SHP77 treated with DMSO at 0.1 percent for 48 hours (cell line): ENCODE data around the gene CUL7.
A peak's percentile ranks its signal among the peaks of the same experiment; 100 is the strongest.
"Not testable (repeated sequence)": the region's sequence is repeated elsewhere in the genome, so short reads cannot be mapped to it uniquely, and the experiment has no call there.

Experiments used
- DNase-seq: peaks from one replicate; lab custom pipeline; 2025; lab: John Stamatoyannopoulos, UW

Gene CUL7

GRCh38 chr6:43014434-43014909 lies 39.2 kb downstream of the CUL7 start:
- peak; percentile 25 for DNase-seq

- DNase-seq, result peak; percentile 100
These were observed 39.7 kb downstream of the CUL7 start, which contains the start of the genes KLHDC3 and MEA1 for GRCh38 chr6:43013843-43014433. TSS of gene KLHDC3 (plus strand) at chr6:43014249. CDS start at chr6:43017193, 2,944 bp downstream. TSS of gene MEA1 (minus strand) at chr6:43013946. CDS start at chr6:43013813, 133 bp downstream.

- DNase-seq, result no peak
These were observed 40.4 kb downstream of the CUL7 start for GRCh38 chr6:43013097-43013842.

- DNase-seq, result no peak
These were observed 41.3 kb downstream of the CUL7 start for GRCh38 chr6:43012364-43012763.

GRCh38 chr6:43011207-43011606 lies 42.4 kb downstream of the CUL7 start:
- no peak for DNase-seq

- peak; percentile 53 for DNase-seq
These were observed 44.5 kb downstream of the CUL7 start for GRCh38 chr6:43009124-43009523.

GRCh38 chr6:43007126-43007525 lies 46.5 kb downstream of the CUL7 start:
- DNase-seq, result no peak

- no peak for DNase-seq
These were observed 47.4 kb downstream of the CUL7 start for GRCh38 chr6:43006251-43006650.

GRCh38 chr6:43005844-43006243 lies 47.8 kb downstream of the CUL7 start:
- DNase-seq, result no peak

- no peak for DNase-seq
These were observed 51.8 kb downstream of the CUL7 start for GRCh38 chr6:43001843-43002242.

- not testable (repeated sequence) for DNase-seq
These were observed 55.4 kb downstream of the CUL7 start for GRCh38 chr6:42998205-42998604.

- no peak for DNase-seq
These were observed 57.1 kb downstream of the CUL7 start for GRCh38 chr6:42996513-42996912.

- no peak for DNase-seq
These were observed 60.2 kb downstream of the CUL7 start for GRCh38 chr6:42993445-42993844.

- no peak for DNase-seq
These were observed 63.7 kb downstream of the CUL7 start for GRCh38 chr6:42989923-42990322.

- DNase-seq, result no peak
These were observed 65.1 kb downstream of the CUL7 start for GRCh38 chr6:42988486-42989020.
